NCI-H2171 (cell line): ENCODE data around the gene SAFB2.
A peak's percentile ranks its signal among the peaks of the same experiment; 100 is the strongest.

ENCODE experiments used
- DNase-seq: peaks from one replicate; lab custom pipeline; 2025; lab: John Stamatoyannopoulos, UW

SAFB2 gene

DNA sequence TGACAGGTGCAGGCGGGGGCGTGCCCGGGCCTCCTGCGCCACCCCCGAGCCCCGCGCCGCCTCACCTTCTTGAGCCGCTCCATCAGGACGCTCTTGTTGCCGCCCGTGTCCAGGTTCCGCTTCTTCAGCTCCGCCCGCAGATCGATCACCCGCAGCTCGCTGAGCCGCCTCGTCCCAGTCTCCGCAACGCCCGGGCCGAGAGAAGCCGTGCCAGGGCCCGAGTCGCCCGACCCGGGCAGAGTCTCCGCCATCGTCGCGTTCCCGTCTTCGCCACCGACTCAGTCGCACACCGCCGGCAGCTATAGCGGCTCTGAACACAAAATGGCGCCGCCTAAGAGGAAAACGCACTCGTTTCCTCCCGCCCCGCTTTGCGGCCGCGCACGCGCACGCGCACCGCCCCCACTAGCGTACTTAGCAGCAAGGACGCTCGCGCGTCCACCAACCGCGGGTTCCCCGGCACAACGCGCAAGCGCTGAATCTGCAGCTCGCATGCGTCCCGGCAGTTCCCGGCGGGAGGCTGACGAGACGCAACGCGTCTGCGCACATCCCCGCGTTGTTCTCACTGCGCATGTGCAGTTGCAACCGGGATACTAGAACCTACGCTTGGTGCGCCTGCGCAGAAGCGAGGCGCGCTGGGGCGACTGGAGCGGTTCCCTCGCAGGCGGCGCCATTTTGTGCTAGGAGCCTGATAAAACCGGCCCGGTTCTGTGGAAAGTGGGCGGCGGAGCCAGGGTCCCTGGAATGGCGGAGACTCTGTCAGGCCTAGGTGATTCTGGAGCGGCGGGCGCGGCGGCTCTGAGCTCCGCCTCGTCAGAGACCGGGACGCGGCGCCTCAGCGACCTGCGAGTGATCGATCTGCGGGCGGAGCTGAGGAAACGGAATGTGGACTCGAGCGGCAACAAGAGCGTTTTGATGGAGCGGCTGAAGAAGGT is at the start of gene SAFB2, which contains the start of gene SAFB:
TSS of gene SAFB2 (minus strand) at position 312 of the 932 bp plus-strand sequence. CDS start at position 251, 61 bp downstream.
TSS of gene SAFB (plus strand) at position 619 of the 932 bp plus-strand sequence. CDS start at position 742, 123 bp downstream.
- DNase-seq, result peak; percentile 98

DNA sequence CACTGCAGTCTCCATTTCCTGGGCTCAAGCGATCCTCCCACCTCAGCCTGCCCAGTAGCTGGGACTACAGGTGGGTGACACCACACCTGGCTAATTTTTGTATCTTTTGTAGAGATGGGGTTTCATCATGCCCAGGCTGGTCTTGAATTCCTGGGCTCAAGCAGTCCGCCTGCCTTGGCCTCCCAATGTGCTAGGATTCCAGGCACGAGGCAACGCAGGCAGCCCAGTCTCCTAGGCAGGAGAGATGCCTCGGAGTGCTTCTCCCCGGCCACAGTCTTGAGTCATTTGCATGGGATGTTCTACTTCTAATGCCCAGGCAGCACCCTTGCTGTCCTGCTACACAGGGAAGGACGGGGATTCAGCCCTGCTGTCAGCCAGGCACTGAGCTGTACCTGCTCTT is 49.0 kb upstream of the SAFB2 start:
- no peak for DNase-seq

DNA sequence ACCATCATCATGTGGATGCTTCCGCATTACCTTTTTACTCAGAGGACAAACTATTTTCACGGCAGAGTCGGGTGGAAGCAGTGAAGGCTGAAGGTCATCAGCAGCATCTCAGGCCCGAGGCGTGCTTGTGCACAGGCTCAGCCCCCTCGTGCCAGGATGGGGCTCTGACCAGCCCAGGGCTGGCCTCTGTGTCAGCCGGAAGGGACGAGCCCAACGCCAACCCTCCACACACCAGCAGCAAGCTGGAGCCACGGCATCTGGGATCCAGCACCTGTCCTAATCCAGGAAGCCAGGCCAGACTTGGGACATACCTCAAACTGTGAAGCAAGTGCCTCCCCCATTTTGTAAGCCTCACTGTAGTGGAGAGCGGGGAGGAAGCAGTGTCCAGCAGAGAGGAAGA is 46.6 kb upstream of the SAFB2 start:
- DNase-seq, result no peak

DNA sequence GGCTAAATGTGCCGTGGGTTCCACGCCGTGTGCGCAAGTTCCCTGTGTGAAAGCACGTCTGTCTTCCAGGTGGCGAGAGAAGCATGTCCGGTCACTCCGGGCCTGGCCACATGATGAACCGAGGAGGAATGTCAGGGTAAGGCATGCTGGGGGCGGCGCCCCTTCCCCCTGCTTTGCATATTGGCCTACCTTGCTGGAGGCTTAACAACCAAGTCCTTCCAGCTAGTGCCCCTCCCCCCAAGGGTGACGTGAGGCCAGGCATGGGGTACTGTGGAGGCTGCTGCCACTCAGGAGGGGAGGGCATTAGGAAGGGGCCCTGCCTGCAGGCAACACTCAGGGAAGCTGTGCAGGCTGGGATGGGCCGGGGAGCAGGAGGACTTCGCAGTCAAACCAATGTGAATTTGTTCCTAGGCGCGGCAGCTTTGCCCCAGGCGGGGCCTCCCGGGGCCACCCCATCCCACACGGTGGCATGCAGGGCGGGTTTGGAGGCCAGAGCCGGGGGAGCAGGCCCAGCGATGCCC is 45.2 kb upstream of the SAFB2 start:
- no peak for DNase-seq

DNA sequence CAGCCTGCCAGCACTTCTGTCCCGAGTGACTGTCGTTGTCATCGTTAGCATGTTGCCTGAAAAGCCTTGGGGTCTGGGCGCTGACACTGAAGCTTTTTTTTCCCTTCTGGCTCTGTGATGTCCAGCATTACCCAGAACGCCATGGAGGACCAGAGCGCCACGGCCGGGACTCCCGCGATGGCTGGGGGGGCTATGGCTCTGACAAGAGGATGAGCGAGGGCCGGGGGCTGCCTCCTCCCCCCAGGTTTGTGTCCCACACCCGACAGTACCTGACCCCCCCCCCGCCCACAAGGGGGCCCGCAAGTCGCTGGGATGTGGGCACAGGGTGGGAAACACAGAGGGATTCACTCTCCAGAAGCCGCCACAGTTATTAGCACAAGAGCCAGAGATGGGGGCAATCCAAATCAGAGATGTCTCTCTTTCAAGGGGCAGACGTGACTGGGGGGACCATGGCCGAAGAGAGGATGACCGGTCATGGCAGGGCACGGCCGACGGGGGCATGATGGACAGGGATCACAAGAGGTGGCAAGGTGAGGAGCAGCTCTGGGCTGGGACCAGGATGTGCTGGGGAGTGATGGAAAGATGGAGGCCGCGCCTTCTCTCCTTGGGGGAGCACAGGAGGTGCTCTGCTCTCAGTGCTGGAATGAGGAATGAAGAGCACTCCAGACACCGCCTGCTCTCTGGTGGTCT is 44.5 kb upstream of the SAFB2 start:
- no peak for DNase-seq

DNA sequence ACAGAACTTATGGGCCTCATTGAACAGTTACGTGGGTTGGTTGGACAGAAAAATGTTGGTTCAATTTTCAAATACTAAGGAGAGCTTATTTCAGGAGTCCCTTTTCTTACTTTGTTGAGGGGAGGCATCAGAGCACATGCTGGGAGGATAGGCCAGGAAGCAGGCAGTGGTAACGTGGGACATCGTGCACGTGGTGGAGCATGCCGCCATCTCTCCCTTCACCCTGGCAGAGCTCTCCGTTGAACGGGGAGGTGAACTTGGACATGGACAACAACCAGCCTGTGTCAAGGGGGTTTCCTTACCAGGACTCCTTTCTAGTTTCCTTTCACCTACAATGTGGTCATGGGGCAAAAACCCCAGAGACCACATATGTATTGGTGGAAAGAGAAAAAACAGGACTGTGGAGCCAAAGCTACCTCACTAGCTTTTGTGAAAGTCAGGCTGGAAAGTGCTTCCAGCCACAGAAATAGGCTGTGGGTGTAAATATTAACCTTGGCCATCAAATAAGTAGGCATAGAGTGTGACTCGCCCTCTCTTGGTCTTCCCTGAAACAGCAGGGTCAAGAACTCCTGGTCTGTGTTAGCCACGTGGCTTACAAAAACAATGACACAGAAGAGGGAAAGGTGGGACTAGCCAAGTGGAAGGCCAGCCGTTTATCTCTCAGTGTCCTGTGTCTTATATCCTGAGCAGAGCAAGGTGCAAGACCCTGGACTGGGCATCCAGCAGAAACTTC is 43.4 kb upstream of the SAFB2 start:
- DNase-seq, result no peak

DNA sequence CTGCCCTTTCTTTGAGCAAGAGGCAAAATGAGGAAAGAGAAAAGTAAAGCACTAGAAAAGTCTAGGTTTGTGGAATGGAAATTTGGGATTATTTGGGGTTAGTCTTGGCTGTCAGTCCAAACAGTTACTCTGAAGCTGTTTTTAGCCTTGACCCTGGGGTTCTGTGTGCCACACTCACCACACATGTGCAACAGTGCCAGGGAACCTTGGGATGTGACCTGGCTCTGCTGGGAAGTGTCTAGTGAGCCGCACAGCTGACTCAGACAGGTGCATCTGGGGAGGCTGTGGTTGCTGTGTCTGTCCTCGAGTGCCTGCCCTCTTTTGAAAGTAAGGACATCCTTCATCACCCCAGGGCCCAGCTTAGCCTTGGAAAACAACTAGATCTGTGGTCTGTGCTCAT is 41.9 kb upstream of the SAFB2 start:
- no peak for DNase-seq

DNA sequence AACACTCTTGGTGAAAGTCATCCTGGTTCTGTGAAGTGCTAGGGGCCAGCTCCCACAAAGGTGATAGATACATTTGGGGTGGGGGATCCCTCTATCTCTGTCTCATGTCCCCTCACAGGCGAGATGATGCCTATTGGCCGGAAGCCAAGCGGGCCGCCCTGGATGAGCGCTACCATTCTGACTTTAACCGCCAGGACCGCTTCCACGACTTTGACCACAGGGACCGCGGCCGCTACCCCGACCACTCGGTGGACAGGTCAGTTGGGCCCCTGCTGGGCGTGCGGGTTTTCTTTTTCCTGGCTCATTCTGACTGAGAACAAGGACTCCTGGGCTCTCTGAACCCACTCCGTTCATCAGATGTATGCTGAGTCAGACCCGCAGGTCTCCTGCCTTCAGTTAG is 41.3 kb upstream of the SAFB2 start:
- DNase-seq, result no peak

DNA sequence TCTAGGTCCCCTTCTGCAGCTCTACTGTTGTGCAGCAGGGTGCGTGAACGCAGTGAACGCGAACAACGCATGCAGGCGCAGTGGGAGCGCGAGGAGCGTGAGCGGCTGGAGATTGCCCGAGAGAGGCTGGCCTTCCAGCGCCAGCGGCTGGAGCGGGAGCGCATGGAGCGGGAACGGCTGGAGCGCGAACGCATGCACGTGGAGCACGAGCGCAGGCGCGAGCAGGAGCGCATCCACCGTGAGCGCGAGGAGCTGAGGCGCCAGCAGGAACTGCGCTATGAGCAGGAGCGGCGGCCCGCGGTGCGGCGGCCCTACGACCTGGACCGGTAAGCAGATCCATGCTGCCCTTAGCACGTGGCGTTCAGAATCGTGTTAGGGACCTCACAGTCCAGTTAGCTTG is 38.9 kb upstream of the SAFB2 start:
- no peak for DNase-seq

DNA sequence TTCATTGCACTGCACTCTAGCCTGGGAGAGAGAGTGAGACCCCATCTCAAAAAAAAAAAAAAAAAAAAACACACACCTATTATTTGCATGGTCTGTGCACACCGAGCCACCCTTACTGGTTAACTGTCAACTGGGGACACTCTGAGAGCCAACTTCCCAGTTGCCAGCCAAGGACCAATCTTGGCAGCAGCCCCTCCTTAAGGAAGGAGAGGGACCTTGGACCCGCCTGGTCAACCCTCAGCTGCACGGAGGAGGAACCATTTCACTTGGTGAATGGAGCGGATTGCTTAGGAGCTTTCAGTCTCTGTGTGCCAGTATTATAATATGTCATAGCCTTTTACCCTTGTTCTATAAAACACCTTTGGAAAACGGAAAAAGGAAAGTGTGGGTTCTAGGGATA is 32.8 kb upstream of the SAFB2 start:
- no peak for DNase-seq

DNA sequence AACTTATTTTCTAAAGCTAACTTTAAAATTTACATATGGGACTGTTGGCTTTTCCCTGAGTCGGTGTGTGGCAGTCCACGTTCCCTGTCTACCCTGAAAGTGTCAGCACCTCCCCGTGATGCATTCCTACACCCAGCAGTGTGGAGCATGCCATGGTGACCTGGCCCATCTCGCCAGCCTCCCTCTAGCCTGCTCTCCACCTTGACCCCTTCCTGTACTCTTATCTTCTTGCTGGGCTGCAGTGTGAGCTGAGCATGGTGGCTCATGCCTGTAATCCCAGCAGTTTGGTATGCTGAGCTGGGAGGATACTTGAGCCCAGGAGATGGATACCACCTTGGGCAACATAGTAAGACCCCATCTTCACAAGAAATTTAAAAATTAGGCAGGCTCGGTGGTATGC is 32.4 kb upstream of the SAFB2 start:
- DNase-seq, result no peak

DNA sequence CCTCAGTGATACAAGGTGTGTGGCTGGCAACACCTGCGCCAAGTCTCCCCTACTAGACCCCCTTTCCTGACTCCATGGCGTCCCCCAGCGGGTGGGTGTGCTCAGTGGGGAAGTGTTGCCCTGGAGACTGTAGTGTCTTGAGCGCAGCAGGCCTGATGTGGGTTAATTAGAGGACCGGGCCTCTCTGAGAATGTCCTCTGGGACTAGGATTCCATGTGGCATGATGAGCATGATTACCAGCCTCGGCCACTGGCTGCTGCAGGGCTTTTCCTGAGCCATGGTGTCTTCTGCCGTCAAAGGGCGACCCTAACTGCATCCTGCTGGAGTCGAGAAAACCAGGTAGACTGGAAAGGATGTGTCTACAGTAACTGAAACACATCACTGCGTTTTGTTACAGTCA is 29.7 kb upstream of the SAFB2 start:
- DNase-seq, result no peak

DNA sequence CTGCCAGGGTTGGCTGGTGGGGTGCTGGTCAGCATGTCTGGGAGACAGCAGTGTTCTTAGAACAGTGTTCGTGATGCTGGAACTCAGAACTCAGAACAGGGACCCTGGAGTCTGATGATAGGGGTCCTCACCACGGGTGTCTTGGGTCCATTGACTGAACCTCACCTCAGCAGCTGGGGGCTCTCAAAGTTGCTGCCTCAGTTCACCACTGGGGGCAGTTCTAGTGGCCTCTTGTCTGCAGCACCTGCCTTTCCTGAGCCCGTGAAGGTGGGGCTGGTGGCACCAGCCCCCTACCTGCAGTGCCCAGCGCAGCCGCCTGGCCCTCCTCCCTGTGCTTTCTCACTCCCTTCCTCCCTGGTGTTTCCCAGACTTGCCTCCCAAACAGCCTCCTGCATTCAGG is 28.8 kb upstream of the SAFB2 start:
- no peak for DNase-seq

DNA sequence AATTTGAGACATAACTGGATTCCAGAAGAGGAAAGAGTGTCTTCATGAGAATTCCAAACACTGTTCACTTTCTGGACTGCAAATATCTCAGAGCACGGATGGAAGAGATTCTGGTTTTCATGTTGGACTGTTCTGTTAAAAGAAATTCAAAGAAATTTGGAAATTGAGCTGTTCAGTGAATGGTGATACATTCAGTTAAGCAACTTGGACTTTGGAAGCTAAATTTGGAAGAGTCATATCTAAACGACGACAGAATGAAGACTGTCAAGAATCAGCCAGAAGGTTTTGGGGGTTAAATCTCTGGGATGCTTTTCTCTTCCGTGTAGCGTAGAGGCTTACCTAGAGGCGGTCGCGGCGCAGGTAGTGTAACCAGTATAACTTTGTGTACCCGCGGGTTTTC is 25.9 kb upstream of the SAFB2 start:
- DNase-seq, result no peak

DNA sequence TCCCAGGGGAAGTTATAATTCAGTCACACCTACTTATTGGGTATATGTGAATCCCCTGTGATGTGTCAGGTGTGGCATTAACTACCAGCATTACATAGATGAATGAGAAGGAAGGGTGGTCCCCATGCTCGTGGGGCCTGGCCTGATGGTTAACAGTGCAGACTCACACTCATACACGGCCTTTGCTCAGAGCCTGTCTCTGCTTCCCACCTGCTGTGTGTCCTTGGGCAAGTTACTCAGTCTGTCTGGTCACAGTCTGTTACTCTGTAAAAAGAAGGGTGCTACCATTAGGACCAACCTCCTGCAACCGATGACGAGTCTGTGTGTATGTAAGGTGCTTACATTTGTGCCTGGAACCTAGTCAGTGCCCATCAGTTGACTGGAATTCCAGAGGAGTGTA is 24.1 kb upstream of the SAFB2 start:
- no peak for DNase-seq

DNA sequence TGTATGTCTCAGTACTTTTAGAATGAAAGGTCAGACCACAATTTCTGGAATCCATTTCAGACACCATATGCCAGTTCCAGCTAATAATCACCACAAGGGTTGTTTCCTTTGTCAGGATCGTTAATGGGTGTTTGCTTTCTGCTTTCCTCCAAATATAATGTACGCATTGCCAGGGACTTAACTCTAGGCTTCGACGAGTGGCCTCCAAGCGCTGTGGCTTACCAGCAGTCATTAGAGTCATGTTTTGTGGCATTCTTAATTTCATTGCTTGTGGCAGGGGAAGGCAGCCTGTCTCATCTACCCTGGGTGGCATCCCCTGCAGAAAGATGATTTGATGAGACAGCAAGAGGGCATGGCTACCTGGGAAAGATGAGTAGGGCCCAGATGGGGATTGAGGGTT is 22.8 kb upstream of the SAFB2 start:
- DNase-seq, result no peak

DNA sequence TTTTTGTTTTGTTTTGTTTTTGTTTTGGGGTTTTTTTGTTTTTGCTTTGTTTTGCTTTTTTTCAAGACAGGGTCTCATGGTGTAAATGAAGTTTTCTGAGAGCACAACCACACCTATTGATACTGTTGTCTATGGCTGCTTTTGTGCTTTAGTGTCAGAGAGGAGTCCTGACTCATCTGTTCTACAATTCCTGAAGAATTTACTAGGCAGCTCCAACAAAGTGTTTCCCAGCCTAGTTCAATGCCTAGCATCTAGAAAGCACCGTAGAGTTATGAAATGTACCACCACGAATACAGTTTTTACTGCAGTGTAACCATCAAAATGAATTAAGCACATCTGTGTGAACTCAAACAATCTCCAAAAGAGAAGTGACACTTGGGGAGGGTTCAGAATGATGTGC is 21.5 kb upstream of the SAFB2 start:
- no peak for DNase-seq

DNA sequence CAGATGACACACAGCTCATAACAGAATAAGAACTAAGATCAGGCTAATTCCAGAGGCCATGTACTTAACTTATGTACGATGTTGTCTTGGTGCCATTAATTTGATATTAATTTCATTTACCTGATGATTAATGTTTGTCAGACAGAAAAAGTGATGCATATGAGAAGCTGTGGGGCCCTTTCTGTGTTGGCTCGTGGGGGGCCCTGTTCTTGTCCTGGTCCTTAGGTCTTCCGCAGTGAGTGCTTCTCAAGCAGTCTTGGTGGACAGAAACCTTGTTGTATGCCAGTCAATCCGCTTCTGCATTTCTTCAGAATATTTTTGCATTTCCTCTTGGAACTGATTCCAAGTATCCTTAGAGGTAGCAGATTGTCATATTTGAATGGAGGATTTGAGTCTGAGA is 20.5 kb upstream of the SAFB2 start:
- no peak for DNase-seq

DNA sequence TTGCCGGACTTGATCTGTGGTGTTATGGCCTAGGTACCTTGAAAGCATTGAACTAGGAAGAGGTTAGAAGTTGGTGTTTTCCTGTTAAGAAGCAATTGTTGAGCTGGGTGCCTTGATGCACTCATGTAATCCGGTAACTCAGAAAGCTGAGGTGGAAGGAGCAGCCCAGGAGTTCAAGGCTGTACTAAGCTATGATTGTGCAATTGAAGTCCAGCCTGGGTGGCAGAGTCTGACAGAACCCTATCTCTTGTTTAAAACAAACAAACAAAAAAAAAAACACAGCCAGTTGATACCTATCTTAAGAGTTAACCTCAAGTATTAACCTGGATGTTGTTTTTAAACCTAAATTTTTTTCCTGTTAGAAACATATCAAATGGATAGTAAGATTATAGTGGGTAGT is 19.6 kb upstream of the SAFB2 start:
- DNase-seq, result no peak

DNA sequence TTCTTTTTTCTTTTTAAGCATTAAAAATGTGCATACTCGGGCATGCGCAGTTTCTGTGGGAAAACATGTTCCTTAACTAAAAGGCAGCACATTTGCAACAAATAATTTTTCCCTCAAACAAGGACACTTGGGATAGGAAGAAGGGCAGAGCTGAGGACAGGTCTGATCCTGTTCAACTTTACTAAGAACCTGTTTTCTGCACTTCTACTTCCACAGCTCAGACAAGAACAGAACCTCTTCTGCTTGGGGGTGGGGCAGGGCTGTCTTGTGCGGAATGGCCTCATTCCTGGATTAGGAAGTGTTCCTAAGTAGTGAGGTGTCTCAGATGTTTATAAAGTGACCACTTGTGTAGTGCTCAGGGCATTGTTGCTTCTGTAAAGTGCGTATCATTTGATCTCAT is 18.6 kb upstream of the SAFB2 start:
- DNase-seq, result no peak

DNA sequence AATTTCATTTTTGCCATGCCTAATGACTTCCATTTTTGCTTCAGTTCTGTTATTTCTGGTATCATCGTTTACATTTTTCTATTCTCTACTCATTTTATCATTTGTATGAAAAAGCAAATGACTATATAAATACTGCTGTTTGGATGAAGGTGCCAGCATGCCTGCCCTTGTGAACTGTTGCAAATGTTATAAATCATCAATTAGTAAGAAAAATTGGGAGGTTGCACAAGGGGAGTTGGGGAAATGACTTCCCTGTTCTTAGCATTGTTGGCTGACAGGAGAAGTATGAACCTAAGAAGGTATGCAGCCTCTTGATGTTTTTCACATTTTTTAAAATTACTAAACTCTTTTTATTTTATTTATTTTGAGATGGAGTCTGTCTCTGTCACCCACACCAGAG is 15.4 kb upstream of the SAFB2 start:
- DNase-seq, result no peak

DNA sequence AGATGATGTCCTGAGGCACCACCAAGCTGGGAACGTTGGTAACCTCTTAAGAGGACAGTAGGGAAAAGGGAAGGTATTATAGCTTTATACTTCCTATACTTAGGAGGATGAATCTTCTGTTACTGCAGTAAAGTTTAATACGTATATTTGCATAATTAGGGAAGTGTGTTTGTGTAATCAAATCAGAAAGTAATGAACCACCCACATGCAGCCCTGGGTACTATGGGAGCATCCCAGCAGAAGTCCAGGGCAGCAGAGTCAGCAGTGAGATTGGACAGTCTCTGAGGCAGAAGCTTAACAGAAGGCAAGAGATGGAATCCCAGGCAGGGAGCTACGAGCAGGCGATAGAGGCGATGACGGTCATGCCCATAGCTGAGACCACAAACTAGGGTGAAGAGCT is 12.9 kb upstream of the SAFB2 start:
- no peak for DNase-seq
